ENCODE measurements around the gene ABCA13.

DNA sequence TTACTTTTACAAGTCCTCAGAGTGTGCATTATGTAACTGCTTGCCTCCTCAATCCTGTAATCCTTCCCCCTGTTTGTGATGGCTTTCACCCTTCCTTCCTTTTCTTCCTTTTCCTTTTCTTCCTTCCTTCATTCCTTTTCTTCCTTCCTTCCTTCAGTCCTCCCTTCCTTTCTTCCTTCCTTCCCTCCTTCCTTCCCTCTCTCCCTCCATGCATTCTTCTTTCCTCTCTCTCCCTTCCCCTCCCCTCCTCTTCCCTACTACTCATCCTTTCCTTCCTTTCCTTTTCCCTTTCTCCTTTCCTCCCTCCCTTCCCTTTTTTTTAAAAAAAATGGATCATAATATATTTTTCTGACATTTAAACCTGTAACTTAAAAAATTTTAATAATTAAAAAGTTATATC lies 22.2 kb upstream of the ABCA13 start:
- TF ChIP-seq POLR2A (IDR thresholded peaks at IDR 0.05), result no peak
- TF ChIP-seq, protein P1, sequence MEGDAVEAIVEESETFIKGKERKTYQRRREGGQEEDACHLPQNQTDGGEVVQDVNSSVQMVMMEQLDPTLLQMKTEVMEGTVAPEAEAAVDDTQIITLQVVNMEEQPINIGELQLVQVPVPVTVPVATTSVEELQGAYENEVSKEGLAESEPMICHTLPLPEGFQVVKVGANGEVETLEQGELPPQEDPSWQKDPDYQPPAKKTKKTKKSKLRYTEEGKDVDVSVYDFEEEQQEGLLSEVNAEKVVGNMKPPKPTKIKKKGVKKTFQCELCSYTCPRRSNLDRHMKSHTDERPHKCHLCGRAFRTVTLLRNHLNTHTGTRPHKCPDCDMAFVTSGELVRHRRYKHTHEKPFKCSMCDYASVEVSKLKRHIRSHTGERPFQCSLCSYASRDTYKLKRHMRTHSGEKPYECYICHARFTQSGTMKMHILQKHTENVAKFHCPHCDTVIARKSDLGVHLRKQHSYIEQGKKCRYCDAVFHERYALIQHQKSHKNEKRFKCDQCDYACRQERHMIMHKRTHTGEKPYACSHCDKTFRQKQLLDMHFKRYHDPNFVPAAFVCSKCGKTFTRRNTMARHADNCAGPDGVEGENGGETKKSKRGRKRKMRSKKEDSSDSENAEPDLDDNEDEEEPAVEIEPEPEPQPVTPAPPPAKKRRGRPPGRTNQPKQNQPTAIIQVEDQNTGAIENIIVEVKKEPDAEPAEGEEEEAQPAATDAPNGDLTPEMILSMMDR (IDR thresholded peaks at IDR 0.05), result no peak

Data from right lobe of liver (tissue), 4 donors.